ENCODE measurements around the gene ANKS1B. TPM values are rescaled to one million over a fixed set of nuclear protein-coding genes. Genes with fewer than 3 reads are reported as not detected.
"Not testable (repeated sequence)": the region's sequence is repeated elsewhere in the genome, so short reads cannot be mapped to it uniquely, and the experiment has no call there.

The ANKS1B gene
- total RNA-seq, 1 donor from 2014 or later, result 2.4 TPM

GRCh38 chr12:99806304-99806703 is 178.4 kb downstream of the ANKS1B start:
- H3K27ac ChIP-seq (ENCODE audit: low read depth, low read length), result no peak overlapping the region
- H3K27me3 Mint-ChIP-seq (ENCODE audit: low read depth, unreplicated experiment), result no peaks in the 10 kb centered on the region
- H2AFZ ChIP-seq (ENCODE audit: low read depth, low read length), result no peak overlapping the region
- TF ChIP-seq EZH2 (IDR thresholded peaks at IDR 0.05; ENCODE audit: insufficient read depth, low read length) (no peak), CTCF (IDR thresholded peaks at IDR 0.05; ENCODE audit: insufficient read depth, low read depth, low read length) (no peak)
- H3K36me3 Mint-ChIP-seq (ENCODE audit: low read depth, unreplicated experiment), result no peaks in the 10 kb centered on the region
- no peak overlapping the region for H3K27ac Mint-ChIP-seq (ENCODE audit: unreplicated experiment)
- no peak for FAIRE-seq
- no peaks in the 10 kb centered on the region for H3K79me2 ChIP-seq (ENCODE audit: insufficient read depth, low read length)
- H3K9me3 ChIP-seq (ENCODE audit: insufficient read depth, low read depth, low read length), result no peaks in the 10 kb centered on the region
- H3K36me3 ChIP-seq (ENCODE audit: insufficient read depth, low read length), result no peaks in the 10 kb centered on the region
- no peaks in the 10 kb centered on the region for H3K27me3 ChIP-seq (ENCODE audit: insufficient read depth, low read length)
- no peaks in the 10 kb centered on the region for H3K4me1 Mint-ChIP-seq (ENCODE audit: low read depth, unreplicated experiment)
- H3K4me3 Mint-ChIP-seq (ENCODE audit: unreplicated experiment), result no peak overlapping the region
- no peak overlapping the region for H3K9ac ChIP-seq (ENCODE audit: low read length)
- H4K20me1 ChIP-seq (ENCODE audit: insufficient read depth, low read length), result no peaks in the 10 kb centered on the region
- no peaks in the 10 kb centered on the region for H3K9me3 Mint-ChIP-seq (ENCODE audit: unreplicated experiment)
- H3K4me3 ChIP-seq (ENCODE audit: insufficient read depth, low read depth, low read length), result no peak overlapping the region
- no peaks in the 10 kb centered on the region for H3K4me1 ChIP-seq (ENCODE audit: insufficient read depth, low read length)
- H3K4me2 ChIP-seq (ENCODE audit: low read length), result no peak overlapping the region
- DNase-seq (ENCODE audit: low read depth), result no peak

GRCh38 chr12:99804715-99805114 is 180.0 kb downstream of the ANKS1B start:
- no peak overlapping the region for H3K4me2 ChIP-seq (ENCODE audit: low read length)
- no peak overlapping the region for H3K4me3 Mint-ChIP-seq (ENCODE audit: unreplicated experiment)
- no peaks in the 10 kb centered on the region for H3K4me1 Mint-ChIP-seq (ENCODE audit: low read depth, unreplicated experiment)
- H3K9me3 ChIP-seq (ENCODE audit: insufficient read depth, low read depth, low read length), result no peaks in the 10 kb centered on the region
- H4K20me1 ChIP-seq (ENCODE audit: insufficient read depth, low read length), result no peaks in the 10 kb centered on the region
- no peaks in the 10 kb centered on the region for H3K27me3 Mint-ChIP-seq (ENCODE audit: low read depth, unreplicated experiment)
- H3K9ac ChIP-seq (ENCODE audit: low read length), result no peak overlapping the region
- H3K27ac Mint-ChIP-seq (ENCODE audit: unreplicated experiment), result no peak overlapping the region
- no peak overlapping the region for H3K27ac ChIP-seq (ENCODE audit: low read depth, low read length)
- no peaks in the 10 kb centered on the region for H3K36me3 Mint-ChIP-seq (ENCODE audit: low read depth, unreplicated experiment)
- TF ChIP-seq CTCF (IDR thresholded peaks at IDR 0.05; ENCODE audit: insufficient read depth, low read depth, low read length) (no peak), EZH2 (IDR thresholded peaks at IDR 0.05; ENCODE audit: insufficient read depth, low read length) (no peak)
- no peaks in the 10 kb centered on the region for H3K27me3 ChIP-seq (ENCODE audit: insufficient read depth, low read length)
- H3K79me2 ChIP-seq (ENCODE audit: insufficient read depth, low read length), result no peaks in the 10 kb centered on the region
- H3K4me3 ChIP-seq (ENCODE audit: insufficient read depth, low read depth, low read length), result no peak overlapping the region
- H3K36me3 ChIP-seq (ENCODE audit: insufficient read depth, low read length), result no peaks in the 10 kb centered on the region
- no peak overlapping the region for H2AFZ ChIP-seq (ENCODE audit: low read depth, low read length)
- DNase-seq (ENCODE audit: low read depth) (no peak), FAIRE-seq (no peak)
- no peaks in the 10 kb centered on the region for H3K4me1 ChIP-seq (ENCODE audit: insufficient read depth, low read length)
- H3K9me3 Mint-ChIP-seq (ENCODE audit: unreplicated experiment), result no peaks in the 10 kb centered on the region

- H3K27me3 Mint-ChIP-seq (ENCODE audit: low read depth, unreplicated experiment), result no peaks in the 10 kb centered on the region
- TF ChIP-seq EZH2 (IDR thresholded peaks at IDR 0.05; ENCODE audit: insufficient read depth, low read length) (no peak), CTCF (IDR thresholded peaks at IDR 0.05; ENCODE audit: insufficient read depth, low read depth, low read length) (no peak)
- FAIRE-seq (no peak), DNase-seq (ENCODE audit: low read depth) (no peak)
- H3K4me1 Mint-ChIP-seq (ENCODE audit: low read depth, unreplicated experiment), result no peaks in the 10 kb centered on the region
- Histone ChIP-seq H3K4me3 (ENCODE audit: insufficient read depth, low read depth, low read length) (no peak overlapping the region), H3K27me3 (ENCODE audit: insufficient read depth, low read length) (no peaks in the 10 kb centered on the region), H3K4me1 (ENCODE audit: insufficient read depth, low read length) (no peaks in the 10 kb centered on the region), H3K36me3 (ENCODE audit: insufficient read depth, low read length) (no peaks in the 10 kb centered on the region), H3K9me3 (ENCODE audit: insufficient read depth, low read depth, low read length) (no peaks in the 10 kb centered on the region), H3K9ac (ENCODE audit: low read length) (no peak overlapping the region), H3K27ac (ENCODE audit: low read depth, low read length) (no peak overlapping the region), H4K20me1 (ENCODE audit: insufficient read depth, low read length) (no peaks in the 10 kb centered on the region), H2AFZ (ENCODE audit: low read depth, low read length) (no peak overlapping the region), H3K4me2 (ENCODE audit: low read length) (no peak overlapping the region), H3K79me2 (ENCODE audit: insufficient read depth, low read length) (no peaks in the 10 kb centered on the region)
- H3K4me3 Mint-ChIP-seq (ENCODE audit: unreplicated experiment), result no peak overlapping the region
- H3K27ac Mint-ChIP-seq (ENCODE audit: unreplicated experiment), result no peak overlapping the region
- H3K9me3 Mint-ChIP-seq (ENCODE audit: unreplicated experiment), result no peaks in the 10 kb centered on the region
- no peaks in the 10 kb centered on the region for H3K36me3 Mint-ChIP-seq (ENCODE audit: low read depth, unreplicated experiment)
Measured at GRCh38 chr12:99800605-99801004, 184.1 kb downstream of the ANKS1B start.

DNA sequence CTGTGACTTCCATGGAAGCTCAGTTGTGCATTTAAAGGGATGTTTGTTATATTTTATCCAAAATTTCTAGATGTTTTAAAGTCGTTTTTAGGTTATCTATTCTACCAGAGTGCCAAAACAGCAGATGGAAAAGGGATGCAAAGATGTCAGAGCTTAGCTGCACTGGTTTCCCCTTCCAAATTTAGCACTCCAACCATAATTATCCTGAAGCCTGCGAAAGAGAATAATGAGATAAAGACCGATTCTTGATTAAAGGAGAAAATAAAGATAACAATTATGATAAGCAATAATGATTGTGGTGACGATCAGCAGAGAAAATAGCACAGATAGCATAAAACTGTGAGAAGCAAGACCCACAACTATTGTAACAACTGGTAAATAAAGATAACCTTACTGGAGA is 186.8 kb downstream of the ANKS1B start:
- H3K9me3 Mint-ChIP-seq (ENCODE audit: unreplicated experiment); H3K27me3 Mint-ChIP-seq (ENCODE audit: low read depth, unreplicated experiment); H3K27me3 ChIP-seq (ENCODE audit: insufficient read depth, low read length); H3K4me3 ChIP-seq (ENCODE audit: insufficient read depth, low read depth, low read length); H3K4me3 Mint-ChIP-seq (ENCODE audit: unreplicated experiment); H2AFZ ChIP-seq (ENCODE audit: low read depth, low read length); H3K4me2 ChIP-seq (ENCODE audit: low read length); H3K27ac ChIP-seq (ENCODE audit: low read depth, low read length); H3K36me3 Mint-ChIP-seq (ENCODE audit: low read depth, unreplicated experiment); H3K9ac ChIP-seq (ENCODE audit: low read length); H3K27ac Mint-ChIP-seq (ENCODE audit: unreplicated experiment); H3K9me3 ChIP-seq (ENCODE audit: insufficient read depth, low read depth, low read length); H3K4me1 ChIP-seq (ENCODE audit: insufficient read depth, low read length); H3K79me2 ChIP-seq (ENCODE audit: insufficient read depth, low read length); FAIRE-seq; H3K36me3 ChIP-seq (ENCODE audit: insufficient read depth, low read length); H4K20me1 ChIP-seq (ENCODE audit: insufficient read depth, low read length); H3K4me1 Mint-ChIP-seq (ENCODE audit: low read depth, unreplicated experiment); DNase-seq (ENCODE audit: low read depth): not testable (repeated sequence)
